ENCODE data around the gene OR7D2.

Gene OR7D2

GRCh38 chr19:9146882-9147281 is 31.9 kb upstream of the OR7D2 start:
- H2AFZ ChIP-seq (ENCODE audit: low read length) = no peak overlapping the region
- no peak overlapping the region for H3K4me3 ChIP-seq (ENCODE audit: low read length, poor library complexity, severe bottlenecking)
- peaks cover 13% of the 10 kb centered on the region; the same call in 1 of the 2 replicates for H3K36me3 ChIP-seq (ENCODE audit: insufficient read depth, low read length)
- no peaks in the 10 kb centered on the region for H3K27me3 ChIP-seq (ENCODE audit: insufficient read depth, low read length, poor library complexity, severe bottlenecking)
- peaks cover 12% of the 10 kb centered on the region; the same call in 1 of the 2 replicates for H3K9me3 ChIP-seq (ENCODE audit: insufficient read depth, low read depth, low read length)
- peaks cover 99% of the 10 kb centered on the region for H3K79me2 ChIP-seq (ENCODE audit: insufficient read depth, low read length)
- H3K4me1 ChIP-seq (ENCODE audit: insufficient read depth, low read length, poor library complexity, severe bottlenecking) = peaks cover 11% of the 10 kb centered on the region
- H3K4me2 ChIP-seq (ENCODE audit: low read depth, low read length, poor library complexity, severe bottlenecking) = no peak overlapping the region
- H3F3A ChIP-seq (ENCODE audit: low read depth) = no peaks in the 10 kb centered on the region
- peaks cover 32% of the 10 kb centered on the region for H4K20me1 ChIP-seq (ENCODE audit: insufficient read depth, low read length, poor library complexity, severe bottlenecking)
- TF ChIP-seq EZH2phosphoT487 (IDR thresholded peaks at IDR 0.05; ENCODE audit: borderline replicate concordance) (no peak), CTCF (conservative IDR thresholded peaks at IDR 0.05; ENCODE audit: low read length) (no peak)
- no peak overlapping the region for H3K9ac ChIP-seq (ENCODE audit: low read depth, low read length, poor library complexity, severe bottlenecking)
- no peaks in the 10 kb centered on the region for H3K9me2 ChIP-seq (replicated peaks; ENCODE audit: low read depth, low read length)

GRCh38 chr19:9148697-9149096 is 30.1 kb upstream of the OR7D2 start:
- H3K9ac ChIP-seq (ENCODE audit: low read depth, low read length, poor library complexity, severe bottlenecking) = no peak overlapping the region
- no peaks in the 10 kb centered on the region for H3K4me1 ChIP-seq (ENCODE audit: insufficient read depth, low read length, poor library complexity, severe bottlenecking)
- H3K27me3 ChIP-seq (ENCODE audit: insufficient read depth, low read length, poor library complexity, severe bottlenecking) = no peaks in the 10 kb centered on the region
- peaks cover 99% of the 10 kb centered on the region for H3K79me2 ChIP-seq (ENCODE audit: insufficient read depth, low read length)
- peaks cover 27% of the 10 kb centered on the region; the same call in 1 of the 2 replicates for H3K36me3 ChIP-seq (ENCODE audit: insufficient read depth, low read length)
- peaks cover 15% of the 10 kb centered on the region; the same call in 1 of the 2 replicates for H3K9me3 ChIP-seq (ENCODE audit: insufficient read depth, low read depth, low read length)
- no peaks in the 10 kb centered on the region for H3F3A ChIP-seq (ENCODE audit: low read depth)
- TF ChIP-seq EZH2phosphoT487 (IDR thresholded peaks at IDR 0.05; ENCODE audit: borderline replicate concordance) = no peak
- no peak for TF ChIP-seq CTCF (conservative IDR thresholded peaks at IDR 0.05; ENCODE audit: low read length)
- peaks cover 21% of the 10 kb centered on the region for H4K20me1 ChIP-seq (ENCODE audit: insufficient read depth, low read length, poor library complexity, severe bottlenecking)
- H2AFZ ChIP-seq (ENCODE audit: low read length) = no peak overlapping the region
- H3K9me2 ChIP-seq (replicated peaks; ENCODE audit: low read depth, low read length) = no peaks in the 10 kb centered on the region
- H3K4me2 ChIP-seq (ENCODE audit: low read depth, low read length, poor library complexity, severe bottlenecking) = no peak overlapping the region
- H3K4me3 ChIP-seq (ENCODE audit: low read length, poor library complexity, severe bottlenecking) = no peak overlapping the region

GRCh38 chr19:9149997-9150396 is 28.8 kb upstream of the OR7D2 start:
- Histone ChIP-seq H3K79me2 (ENCODE audit: insufficient read depth, low read length) (peaks cover 98% of the 10 kb centered on the region), H3K36me3 (ENCODE audit: insufficient read depth, low read length) (peaks cover 28% of the 10 kb centered on the region; the same call in 1 of the 2 replicates), H3K27me3 (ENCODE audit: insufficient read depth, low read length, poor library complexity, severe bottlenecking) (no peaks in the 10 kb centered on the region), H3K9ac (ENCODE audit: low read depth, low read length, poor library complexity, severe bottlenecking) (no peak overlapping the region), H3K4me2 (ENCODE audit: low read depth, low read length, poor library complexity, severe bottlenecking) (no peak overlapping the region), H2AFZ (ENCODE audit: low read length) (no peak overlapping the region), H3K4me1 (ENCODE audit: insufficient read depth, low read length, poor library complexity, severe bottlenecking) (no peaks in the 10 kb centered on the region), H3K9me2 (replicated peaks; ENCODE audit: low read depth, low read length) (no peaks in the 10 kb centered on the region), H3F3A (ENCODE audit: low read depth) (no peaks in the 10 kb centered on the region), H3K4me3 (ENCODE audit: low read length, poor library complexity, severe bottlenecking) (no peak overlapping the region), H4K20me1 (ENCODE audit: insufficient read depth, low read length, poor library complexity, severe bottlenecking) (peaks cover 21% of the 10 kb centered on the region), H3K9me3 (ENCODE audit: insufficient read depth, low read depth, low read length) (peaks cover 11% of the 10 kb centered on the region; the same call in 1 of the 2 replicates)
- no peak for TF ChIP-seq EZH2phosphoT487 (IDR thresholded peaks at IDR 0.05; ENCODE audit: borderline replicate concordance)
- TF ChIP-seq CTCF (conservative IDR thresholded peaks at IDR 0.05; ENCODE audit: low read length) = no peak

All from Loucy (cell line).